ENCODE measurements around the gene FHAD1. TPM values are rescaled to one million over a fixed set of nuclear protein-coding genes. Genes with fewer than 3 reads are reported as not detected.
"Not testable (repeated sequence)": the region's sequence is repeated elsewhere in the genome, so short reads cannot be mapped to it uniquely, and the experiment has no call there.

FHAD1 gene
- total RNA-seq, 1 donor, result under 0.01 TPM

DNA sequence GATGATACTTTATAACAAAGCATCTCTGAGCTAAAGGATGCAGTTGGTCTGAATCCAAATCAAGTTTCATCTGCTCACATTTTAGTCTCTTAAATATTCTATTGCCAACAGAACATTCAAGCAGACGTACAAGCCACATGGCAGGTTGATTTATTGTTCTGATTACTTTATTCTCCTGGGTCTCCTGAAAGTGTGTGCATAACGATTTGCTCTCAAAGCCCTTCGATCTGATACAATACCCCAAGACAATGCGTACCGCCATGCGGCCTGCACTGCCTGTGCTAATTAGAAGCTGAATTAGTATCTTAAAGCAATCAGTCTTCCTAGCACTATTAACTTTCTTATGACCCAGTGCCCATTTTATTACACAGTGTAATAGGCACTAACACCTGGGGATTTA lies 56.9 kb downstream of the FHAD1 start:
- no peak for DNase-seq (ENCODE audit: low read depth in 2 of 3, low spot score in 2 of 3)

DNA sequence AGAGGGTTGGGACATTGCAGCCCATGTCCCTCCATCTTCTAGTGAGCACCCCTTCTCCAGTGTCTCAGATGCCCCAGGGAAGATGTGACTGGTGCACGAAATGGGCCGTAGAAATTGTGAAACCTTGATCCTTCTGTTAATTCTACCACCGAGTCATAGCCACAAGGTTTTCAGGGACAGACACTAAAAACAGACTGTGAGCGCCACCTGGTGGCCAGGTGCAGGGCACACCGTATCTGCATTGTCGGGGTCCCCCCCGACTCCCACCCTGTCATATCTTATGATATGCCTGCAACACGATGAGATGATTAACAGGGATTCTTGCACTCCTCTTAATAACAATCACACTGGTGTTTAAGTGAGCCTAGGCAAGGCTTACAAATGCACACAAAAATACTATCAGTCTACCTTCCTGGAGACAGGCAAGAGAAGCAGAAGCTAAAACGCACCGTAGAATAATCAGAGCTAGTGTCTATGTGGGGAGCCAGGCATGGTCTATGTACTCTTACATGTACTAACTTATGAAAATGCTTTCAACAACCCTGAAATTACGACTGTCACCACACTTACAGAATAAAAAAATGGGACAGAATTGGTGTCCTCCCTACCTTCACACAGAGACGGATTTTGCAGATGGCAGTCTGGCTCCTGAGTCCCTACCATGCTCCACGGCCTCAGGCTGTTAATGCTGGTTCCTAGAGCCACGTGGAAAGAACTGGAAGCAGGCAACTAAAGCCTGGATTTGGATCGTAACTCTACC lies 57.9 kb downstream of the FHAD1 start:
- peak; percentile 35 to 70 (median 59) for DNase-seq (ENCODE audit: low read depth in 2 of 3, low spot score in 2 of 3)

DNA sequence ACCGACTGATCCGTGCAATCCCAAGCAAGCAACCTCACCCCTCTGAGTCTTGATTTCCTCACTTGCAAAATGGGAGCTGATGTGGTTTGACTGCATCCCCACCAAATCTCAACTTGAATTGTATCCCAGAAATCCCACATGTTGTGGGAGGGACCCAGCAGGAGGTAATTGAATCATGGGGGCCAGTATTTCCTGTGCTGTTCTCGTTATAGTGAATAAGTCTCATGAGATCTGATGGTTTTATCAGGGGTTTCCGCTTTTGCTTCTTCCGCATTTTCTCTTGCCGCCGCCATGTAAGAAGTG lies 58.4 kb downstream of the FHAD1 start:
- DNase-seq (ENCODE audit: low read depth in 2 of 3, low spot score in 2 of 3), result no peak

DNA sequence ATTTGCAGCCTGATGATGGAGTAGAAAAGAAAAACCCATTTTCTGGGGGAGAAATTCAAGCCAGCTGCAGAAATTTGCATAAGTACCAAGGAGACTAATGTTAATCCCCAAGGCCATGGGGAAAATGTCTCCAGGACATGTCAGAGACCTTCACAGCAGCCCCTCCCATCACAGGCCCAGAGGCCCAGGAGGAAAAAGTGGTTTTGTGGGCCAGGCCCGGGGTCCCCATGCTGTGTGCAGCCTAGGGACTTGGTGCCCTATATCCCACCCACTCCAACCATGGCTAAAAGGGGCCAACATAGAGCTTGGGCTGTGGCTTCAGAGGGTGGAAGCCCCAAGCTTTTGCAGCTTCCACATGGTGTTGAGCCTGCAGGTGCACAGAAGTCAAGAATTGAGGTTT lies 59.3 kb downstream of the FHAD1 start:
- not testable (repeated sequence) for DNase-seq (ENCODE audit: low read depth in 2 of 3, low spot score in 2 of 3)

DNA sequence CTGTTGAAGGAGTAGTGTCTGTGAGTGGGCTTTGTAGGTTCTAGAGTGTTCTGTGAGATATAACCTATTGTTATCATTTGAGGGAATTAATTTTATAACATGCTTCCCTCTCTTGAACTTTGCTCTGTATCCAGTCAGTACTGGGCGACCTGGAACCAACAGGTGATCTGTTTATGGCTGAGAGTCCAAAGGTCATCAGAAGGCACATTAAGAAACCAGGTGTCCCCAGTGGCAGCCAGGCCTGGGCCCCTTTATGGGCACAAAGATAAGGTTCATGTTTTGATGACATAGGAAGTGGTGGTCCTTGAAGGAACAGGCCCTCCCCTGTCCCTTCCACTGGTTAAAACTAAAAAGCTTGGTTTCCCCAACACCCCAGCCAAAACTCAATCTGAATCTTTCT lies 61.1 kb downstream of the FHAD1 start:
- no peak for DNase-seq (ENCODE audit: low read depth in 2 of 3, low spot score in 2 of 3)

DNA sequence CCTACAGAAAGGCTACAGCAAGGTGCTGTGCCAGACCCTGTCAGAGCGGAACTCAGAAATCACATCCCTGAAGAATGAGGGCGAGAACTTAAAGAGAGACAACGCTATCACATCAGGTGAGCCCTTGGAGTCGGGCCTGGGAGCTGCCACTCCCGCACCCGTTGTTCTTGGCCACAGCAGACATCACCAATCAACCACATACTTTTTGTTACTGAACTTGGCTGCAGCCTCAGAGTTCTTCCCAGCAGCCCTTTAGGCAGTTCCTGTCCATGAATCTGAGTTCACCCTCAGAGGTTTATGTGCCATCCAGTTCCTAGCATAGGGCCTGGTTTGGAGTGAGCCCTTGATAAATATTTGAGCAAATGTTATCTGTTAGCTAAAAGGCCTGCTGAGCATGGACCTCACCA lies 61.6 kb downstream of the FHAD1 start:
- no peak for DNase-seq (ENCODE audit: low read depth in 2 of 3, low spot score in 2 of 3)

DNA sequence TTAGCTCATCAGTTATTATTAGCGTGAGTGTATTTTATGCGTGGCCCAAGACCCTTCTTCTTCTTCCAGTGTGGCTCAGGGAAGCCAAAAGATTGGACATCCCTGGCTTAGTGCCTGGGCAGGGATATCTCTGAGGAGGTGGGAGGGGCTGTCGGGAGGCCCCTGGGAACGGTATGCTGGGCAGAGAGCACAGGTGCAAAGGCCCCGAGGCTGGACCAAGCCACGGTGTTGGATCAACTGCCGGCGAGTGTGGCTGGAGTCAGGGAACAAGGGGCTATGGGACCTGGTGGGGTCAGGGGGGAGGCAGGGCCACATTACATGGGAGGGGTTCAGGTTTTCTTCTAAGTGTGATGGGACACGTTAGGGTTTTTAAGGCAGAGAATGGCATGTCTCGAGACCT lies 62.7 kb downstream of the FHAD1 start:
- DNase-seq (ENCODE audit: low read depth in 2 of 3, low spot score in 2 of 3), result no peak

DNA sequence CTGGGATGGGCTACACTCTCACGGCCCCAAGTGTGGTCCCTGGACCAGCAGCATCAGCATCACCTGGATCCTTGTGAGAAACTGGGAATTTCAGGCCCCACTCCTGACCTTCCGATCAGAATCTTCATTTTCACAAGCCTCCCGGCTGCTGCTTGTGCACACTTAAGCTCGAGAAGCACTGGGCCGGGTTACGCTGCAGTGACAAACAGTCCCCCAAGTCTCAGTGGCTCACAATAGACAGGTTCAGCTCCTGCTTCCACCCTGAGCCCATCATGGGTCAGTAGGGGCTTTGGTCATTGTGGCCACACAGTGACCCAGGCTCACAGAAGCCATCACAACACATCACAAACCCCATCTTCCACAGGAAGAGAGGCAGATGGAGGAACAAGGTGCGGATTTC lies 63.5 kb downstream of the FHAD1 start:
- DNase-seq (ENCODE audit: low read depth in 2 of 3, low spot score in 2 of 3), result no peak

DNA sequence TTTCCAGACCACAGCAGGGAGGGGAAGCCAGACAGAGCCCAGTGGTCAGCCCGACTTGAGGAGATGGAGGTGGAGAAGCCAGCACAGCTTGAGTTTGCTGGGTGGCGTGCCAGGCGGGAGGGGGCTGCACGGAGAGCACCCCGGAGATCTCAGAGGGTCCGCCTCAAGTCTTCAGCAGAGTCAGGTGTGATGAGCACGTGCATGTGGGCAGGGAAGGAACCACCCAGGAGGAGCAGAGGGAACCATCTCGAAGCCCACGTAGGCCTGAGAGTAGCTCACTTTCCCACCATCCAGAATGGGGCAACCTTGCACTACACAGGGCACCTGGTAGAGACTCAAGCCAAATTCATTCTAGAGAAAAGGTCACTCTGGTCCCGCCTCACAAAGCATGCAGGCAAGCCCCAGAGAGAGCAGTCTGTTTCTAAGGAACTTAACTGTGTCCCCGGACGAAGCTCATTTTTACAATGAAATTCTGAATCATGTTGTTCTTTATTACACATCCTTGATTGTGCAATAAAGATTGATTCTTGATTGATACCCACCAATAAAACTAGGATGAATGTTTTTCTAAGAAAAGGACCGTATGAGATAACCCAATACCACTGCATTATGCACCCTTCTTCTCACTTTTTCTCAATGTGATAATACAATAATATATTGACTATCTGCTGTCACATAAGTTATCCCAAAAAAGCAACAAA lies 64.2 kb downstream of the FHAD1 start:
- no peak for DNase-seq (ENCODE audit: low read depth in 2 of 3, low spot score in 2 of 3)

DNA sequence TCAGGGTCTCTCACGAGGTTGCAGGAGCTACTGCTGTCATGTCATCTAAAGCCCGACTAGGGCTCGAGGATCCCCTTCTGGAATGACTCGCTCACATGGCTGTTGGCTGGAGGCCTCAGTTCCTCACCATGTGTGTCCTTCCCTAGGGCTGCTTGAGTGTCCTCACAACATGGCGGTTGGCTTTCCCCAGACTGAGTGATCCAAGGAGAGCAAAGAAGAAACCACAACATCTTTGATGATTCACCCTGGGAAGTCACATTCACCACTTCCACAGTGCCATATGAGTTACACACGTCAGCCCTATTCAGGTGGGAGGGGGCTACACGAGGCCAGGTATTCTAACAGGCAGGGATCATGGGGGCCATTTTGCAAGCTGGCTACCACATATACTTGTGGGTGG lies 64.9 kb downstream of the FHAD1 start:
- no peak for DNase-seq (ENCODE audit: low read depth in 2 of 3, low spot score in 2 of 3)

DNA sequence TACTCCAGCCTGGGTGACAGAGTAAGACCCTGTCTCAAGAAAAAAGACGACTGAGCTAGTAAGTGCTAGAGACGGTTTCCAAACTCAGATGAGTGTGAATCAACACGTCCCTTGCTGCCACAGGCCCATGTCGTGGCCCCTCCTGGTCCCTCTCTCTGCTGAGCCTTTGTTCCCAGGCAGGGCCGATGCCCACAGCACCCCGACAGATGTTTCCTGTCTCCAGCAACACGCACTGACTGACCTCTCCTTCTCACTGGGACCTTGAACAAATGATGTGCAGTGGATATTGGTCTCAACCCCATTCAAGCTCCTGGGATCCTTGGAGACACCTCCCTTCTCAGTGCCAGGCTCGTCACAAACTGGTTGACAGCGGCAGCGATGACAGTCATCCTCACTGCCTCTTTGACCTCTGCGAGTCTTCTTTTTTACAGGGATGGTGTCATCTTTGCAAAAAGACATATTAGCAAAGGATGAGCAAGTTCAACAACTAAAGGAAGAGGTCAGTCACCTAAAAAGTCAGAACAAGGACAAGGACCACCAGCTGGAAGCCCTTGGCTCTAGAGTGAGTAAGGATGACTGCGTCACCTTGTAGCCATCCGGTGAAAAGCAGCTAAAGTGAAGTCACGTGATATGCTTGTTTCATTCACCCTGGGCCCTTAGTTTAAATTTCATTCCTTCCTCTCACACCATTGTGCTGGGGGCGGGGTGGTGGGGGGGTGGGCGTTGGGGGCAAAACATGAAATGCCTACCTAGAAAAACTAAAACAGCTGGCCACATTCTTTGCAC lies 65.8 kb downstream of the FHAD1 start:
- no peak for DNase-seq (ENCODE audit: low read depth in 2 of 3, low spot score in 2 of 3)

DNA sequence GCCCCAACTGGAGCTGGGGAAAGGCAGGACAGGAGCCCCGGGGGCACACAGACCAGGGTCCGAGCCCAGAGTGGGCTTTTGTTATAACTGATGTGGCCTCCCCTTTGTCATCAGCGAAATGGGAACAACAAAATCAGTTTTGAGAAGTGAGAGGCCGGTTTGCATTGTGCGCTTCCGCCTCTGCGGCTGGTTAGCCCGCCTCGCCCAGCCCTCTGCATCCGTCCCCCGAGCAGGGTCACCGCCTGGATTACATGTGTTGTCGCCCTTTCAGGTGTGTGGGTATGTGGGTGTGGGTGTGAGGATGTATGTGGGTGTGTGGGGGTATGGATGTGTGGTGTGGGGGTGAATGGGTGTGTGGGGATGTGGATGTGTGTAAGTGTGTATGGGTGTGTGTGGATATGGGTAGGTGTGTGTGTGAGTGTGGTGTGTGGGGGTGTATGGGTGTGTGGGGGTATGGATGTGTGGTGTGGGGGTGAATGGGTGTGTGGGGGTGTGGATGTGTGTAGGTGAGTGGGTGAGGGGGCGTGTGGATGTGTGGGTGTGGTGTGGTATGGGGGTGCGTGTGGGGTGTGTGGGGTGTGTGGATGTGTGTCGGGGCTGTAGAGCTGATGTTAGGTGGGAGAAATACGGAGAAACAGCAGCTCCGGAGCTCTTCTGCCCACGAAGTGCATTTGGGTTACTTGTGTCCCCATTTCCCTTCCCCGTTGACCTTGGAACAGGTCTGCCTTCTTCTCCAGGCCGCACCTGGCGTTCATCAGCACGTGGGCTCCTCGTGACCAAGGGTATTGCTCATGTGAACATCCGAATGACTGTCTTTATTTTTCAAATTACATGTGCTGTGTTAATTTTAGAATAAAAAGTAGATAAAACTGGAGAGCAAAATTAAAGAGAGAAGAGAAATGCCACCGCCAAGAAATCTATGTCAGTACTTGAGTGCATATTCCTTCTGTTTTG lies 67.6 kb downstream of the FHAD1 start:
- DNase-seq (ENCODE audit: low read depth in 2 of 3, low spot score in 2 of 3), result no peak

DNA sequence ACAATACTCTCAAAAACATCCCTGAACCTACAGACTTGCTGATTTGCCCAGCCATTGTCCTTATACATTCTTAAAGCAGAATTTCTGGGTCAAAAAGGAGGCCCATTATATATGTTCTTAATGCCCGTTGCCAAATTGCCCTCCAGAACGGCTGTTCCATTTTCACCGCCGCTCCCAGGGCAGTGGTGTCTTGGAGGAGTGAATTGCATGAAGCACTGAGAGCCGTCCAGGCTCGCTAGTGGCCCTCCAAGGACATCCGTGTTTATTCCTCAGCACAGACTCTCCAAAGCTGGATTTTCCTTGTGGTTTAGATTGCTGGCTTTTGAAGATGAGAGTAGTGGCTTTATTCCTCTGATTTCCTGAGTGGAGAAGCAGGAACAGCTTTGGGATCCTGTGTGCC lies 68.8 kb downstream of the FHAD1 start:
- DNase-seq (ENCODE audit: low read depth in 2 of 3, low spot score in 2 of 3), result no peak

DNA sequence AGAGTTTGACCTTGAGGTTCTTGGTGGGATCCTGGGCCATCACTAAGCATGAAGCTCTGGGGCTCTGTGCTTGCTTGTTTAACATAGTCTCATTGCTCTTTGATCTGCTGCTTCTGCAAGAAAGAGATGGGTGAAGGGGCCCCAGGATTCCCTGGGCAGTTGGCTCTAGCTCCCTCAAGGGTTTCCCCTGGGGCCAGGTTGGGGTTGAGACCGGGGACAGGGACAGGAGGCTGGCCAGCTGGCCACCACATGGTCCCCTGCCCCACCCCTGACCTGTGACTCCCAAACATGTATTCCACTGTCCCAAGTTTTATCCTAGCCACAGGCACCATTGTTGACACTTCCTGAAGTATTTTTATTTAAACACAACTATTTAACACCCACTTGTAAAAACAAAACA lies 69.5 kb downstream of the FHAD1 start:
- no peak for DNase-seq (ENCODE audit: low read depth in 2 of 3, low spot score in 2 of 3)

DNA sequence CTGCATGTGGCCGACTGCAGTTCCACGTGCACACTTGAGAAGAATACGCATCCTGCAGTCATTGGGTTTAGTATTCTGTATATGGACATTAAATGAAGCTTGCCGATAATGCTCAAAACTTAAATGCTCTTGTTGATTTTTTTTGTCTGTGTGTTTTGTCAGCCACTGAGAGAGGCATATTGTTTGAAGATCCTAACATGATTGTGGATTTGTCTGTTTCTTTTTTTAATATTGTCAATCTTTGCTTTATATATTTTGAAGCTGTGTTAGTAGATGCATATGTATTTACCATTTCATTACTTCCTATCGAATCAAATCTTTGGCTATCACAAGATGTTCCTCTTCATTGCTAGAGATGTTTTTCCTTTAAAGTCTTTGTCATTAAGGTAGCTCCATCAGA lies 73.2 kb downstream of the FHAD1 start:
- no peak for DNase-seq (ENCODE audit: low read depth in 2 of 3, low spot score in 2 of 3)

DNA sequence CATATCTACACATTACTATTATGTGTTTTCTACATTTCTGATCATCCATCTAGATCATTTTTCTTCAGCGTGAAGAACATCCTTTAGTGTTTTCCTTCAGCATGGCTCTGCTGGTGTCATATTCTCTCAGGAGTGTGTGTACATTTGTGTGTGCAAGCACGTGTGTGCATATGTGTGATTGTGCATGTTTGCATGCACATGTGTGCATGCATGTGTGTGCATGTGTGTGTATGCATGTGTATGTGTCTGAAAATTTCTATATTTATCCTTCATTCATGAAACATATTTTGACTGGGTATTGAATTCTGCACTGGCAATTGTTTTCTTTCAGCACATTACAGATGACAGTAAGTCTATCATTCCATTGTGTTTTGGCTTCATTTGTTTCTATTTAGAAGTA lies 74.6 kb downstream of the FHAD1 start:
- DNase-seq (ENCODE audit: low read depth in 2 of 3, low spot score in 2 of 3), result no peak

DNA sequence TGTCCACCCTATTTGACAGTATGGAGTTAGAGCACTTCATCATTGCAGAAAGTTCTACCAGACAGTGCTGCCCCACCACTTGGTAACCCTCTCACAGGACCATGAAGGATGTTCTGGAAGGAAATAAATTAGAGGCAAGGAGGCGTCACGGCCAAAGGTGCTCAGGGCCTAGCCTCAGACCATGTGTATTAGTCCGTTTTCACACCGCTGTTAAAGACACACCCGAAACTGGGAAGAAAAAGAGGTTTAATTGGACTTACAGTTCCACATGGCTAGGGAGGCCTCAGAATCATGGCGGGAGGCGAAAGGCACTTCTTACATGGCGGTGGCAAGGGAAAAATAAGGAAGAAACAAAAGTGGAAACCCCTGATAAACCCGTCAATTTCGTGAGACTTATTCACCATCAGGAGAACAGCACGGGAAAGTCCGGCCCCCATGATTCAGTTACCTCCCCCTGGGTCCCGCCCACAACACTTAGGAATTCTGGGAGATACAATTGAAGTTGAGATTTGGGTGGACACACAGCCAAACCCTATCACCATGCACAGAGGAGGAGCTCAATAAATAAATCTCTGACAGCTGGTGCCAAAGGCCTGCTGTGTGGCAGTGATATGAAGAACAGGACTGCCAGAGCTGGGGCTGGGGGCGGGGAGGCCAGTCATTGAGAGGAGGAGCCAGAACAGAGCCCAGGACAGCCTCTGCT lies 75.8 kb downstream of the FHAD1 start:
- no peak for DNase-seq (ENCODE audit: low read depth in 2 of 3, low spot score in 2 of 3)

DNA sequence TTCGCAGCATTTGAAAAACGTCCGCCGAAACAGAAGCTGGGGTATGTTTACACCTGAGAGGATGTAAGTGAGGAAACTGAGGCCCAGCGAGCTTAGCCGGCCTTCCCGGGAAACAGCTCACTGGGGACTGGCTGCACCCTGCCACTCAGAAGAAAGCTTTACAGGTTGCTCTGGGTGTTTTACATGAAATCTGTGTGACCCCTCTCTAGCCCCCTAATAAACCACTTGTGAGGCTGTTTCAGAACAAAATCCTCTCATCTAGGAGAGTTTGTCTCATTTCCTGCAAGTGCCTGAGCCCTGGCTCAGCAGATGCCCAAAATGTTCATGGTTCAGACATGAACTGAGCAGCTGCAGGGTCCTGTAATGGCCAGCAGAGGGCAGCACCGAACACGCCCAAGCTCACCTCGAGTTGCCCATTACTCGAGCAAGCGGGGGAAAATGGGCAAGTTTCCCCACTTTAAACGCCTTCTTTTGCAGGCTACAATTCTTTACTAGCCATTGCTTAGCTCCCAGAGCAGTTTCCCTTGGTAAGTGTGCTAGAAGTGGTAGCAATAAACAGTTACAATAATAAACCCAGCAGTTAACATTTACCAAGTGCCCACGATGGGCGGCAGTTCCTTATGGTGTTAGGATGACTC lies 76.4 kb downstream of the FHAD1 start:
- DNase-seq (ENCODE audit: low read depth in 2 of 3, low spot score in 2 of 3), result peak; percentile 66 to 87 (median 75)

DNA sequence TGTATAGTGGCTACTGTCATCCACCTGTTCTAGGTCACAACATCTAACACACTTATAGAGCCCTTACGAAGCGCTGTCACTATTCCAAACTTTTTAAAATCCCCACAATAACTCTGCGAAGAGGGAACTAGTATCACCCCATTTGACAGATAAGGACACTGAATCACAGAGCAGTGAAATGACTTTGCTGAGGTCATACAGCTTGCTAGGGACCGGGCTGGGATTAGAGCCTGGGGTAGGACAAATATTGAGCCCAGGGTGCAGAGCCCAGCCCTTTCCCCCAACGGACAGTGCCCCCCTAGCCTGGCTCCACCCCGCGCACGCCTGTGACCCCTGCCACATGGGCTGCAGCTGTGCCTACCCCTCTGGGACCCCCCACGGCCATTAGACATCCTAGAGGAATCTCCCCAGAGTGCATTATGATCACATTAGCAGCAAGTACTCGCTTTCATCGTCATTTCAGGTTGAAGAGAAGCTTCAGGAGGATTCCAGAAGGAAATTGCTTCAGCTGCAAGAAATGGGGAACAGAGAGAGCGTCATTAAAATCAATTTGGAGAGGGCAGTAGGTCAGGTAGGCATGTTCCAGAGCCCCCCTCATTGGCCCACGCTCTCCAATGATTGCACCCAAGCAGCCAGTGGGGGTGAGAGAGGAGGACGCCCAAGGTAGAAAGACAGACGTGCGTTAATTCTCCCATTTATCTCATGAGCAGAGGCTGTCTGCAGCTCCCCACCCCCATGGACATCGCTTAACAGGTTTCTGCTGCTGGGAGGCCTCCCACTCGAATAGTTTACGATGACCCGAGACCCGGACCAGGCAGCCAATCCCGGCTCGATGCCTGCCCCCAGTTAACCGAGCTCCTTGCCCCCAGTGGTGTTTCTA lies 77.2 kb downstream of the FHAD1 start:
- DNase-seq (ENCODE audit: low read depth in 2 of 3, low spot score in 2 of 3), result no peak
